Measurements from ENCODE around the gene DEDD. TPM values are rescaled to one million over a fixed set of nuclear protein-coding genes. Genes with fewer than 3 reads are reported as not detected.

The DEDD gene
- total RNA-seq, 1 donor from 2014 or later, result 40.9 TPM

- Histone ChIP-seq H3K9ac (ENCODE audit: low read length) (no peak overlapping the region), H3K4me2 (ENCODE audit: low read length) (no peak overlapping the region), H2AFZ (ENCODE audit: low read depth, low read length) (no peak overlapping the region), H3K4me3 (ENCODE audit: insufficient read depth, low read depth, low read length) (no peak overlapping the region), H4K20me1 (ENCODE audit: insufficient read depth, low read length) (no peaks in the 10 kb centered on the region), H3K9me3 (ENCODE audit: insufficient read depth, low read depth, low read length) (no peaks in the 10 kb centered on the region), H3K4me1 (ENCODE audit: insufficient read depth, low read length) (peaks cover 35% of the 10 kb centered on the region), H3K27ac (ENCODE audit: low read depth, low read length) (no peak overlapping the region), H3K79me2 (ENCODE audit: insufficient read depth, low read length) (no peaks in the 10 kb centered on the region), H3K36me3 (ENCODE audit: insufficient read depth, low read length) (no peaks in the 10 kb centered on the region), H3K27me3 (ENCODE audit: insufficient read depth, low read length) (no peaks in the 10 kb centered on the region)
- peaks cover 4% of the 10 kb centered on the region for H3K9me3 Mint-ChIP-seq (ENCODE audit: unreplicated experiment)
- H3K27me3 Mint-ChIP-seq (ENCODE audit: low read depth, unreplicated experiment), result no peaks in the 10 kb centered on the region
- H3K36me3 Mint-ChIP-seq (ENCODE audit: low read depth, unreplicated experiment), result no peaks in the 10 kb centered on the region
- H3K4me3 Mint-ChIP-seq (ENCODE audit: unreplicated experiment), result peak overlapping the region; percentile 28
- H3K27ac Mint-ChIP-seq (ENCODE audit: unreplicated experiment), result peak overlapping the region; percentile 89
- DNase-seq (ENCODE audit: low read depth), result no peak
- TF ChIP-seq CTCF (IDR thresholded peaks at IDR 0.05; ENCODE audit: insufficient read depth, low read depth, low read length) (no peak), EZH2 (IDR thresholded peaks at IDR 0.05; ENCODE audit: insufficient read depth, low read length) (no peak)
- H3K4me1 Mint-ChIP-seq (ENCODE audit: low read depth, unreplicated experiment), result peaks cover 55% of the 10 kb centered on the region
- no peak for FAIRE-seq
Measured at GRCh38 chr1:161082483-161082882, 50.0 kb downstream of the DEDD start.

GRCh38 chr1:161081519-161081918 lies 50.9 kb downstream of the DEDD start:
- H2AFZ ChIP-seq (ENCODE audit: low read depth, low read length), result no peak overlapping the region
- H3K27ac ChIP-seq (ENCODE audit: low read depth, low read length), result no peak overlapping the region
- H3K9ac ChIP-seq (ENCODE audit: low read length), result no peak overlapping the region
- H3K4me1 ChIP-seq (ENCODE audit: insufficient read depth, low read length), result peaks cover 35% of the 10 kb centered on the region
- peaks cover 6% of the 10 kb centered on the region for H3K9me3 Mint-ChIP-seq (ENCODE audit: unreplicated experiment)
- no peaks in the 10 kb centered on the region for H4K20me1 ChIP-seq (ENCODE audit: insufficient read depth, low read length)
- H3K9me3 ChIP-seq (ENCODE audit: insufficient read depth, low read depth, low read length), result no peaks in the 10 kb centered on the region
- peak overlapping the region; percentile 94 for H3K27ac Mint-ChIP-seq (ENCODE audit: unreplicated experiment)
- no peaks in the 10 kb centered on the region for H3K36me3 ChIP-seq (ENCODE audit: insufficient read depth, low read length)
- H3K27me3 ChIP-seq (ENCODE audit: insufficient read depth, low read length), result no peaks in the 10 kb centered on the region
- H3K4me3 ChIP-seq (ENCODE audit: insufficient read depth, low read depth, low read length), result no peak overlapping the region
- H3K79me2 ChIP-seq (ENCODE audit: insufficient read depth, low read length), result no peaks in the 10 kb centered on the region
- no peak for FAIRE-seq
- no peak for DNase-seq (ENCODE audit: low read depth)
- no peak overlapping the region for H3K4me2 ChIP-seq (ENCODE audit: low read length)
- no peak overlapping the region for H3K4me3 Mint-ChIP-seq (ENCODE audit: unreplicated experiment)
- no peaks in the 10 kb centered on the region for H3K27me3 Mint-ChIP-seq (ENCODE audit: low read depth, unreplicated experiment)
- H3K36me3 Mint-ChIP-seq (ENCODE audit: low read depth, unreplicated experiment), result no peaks in the 10 kb centered on the region
- TF ChIP-seq CTCF (IDR thresholded peaks at IDR 0.05; ENCODE audit: insufficient read depth, low read depth, low read length) (no peak), EZH2 (IDR thresholded peaks at IDR 0.05; ENCODE audit: insufficient read depth, low read length) (no peak)
- peaks cover 54% of the 10 kb centered on the region for H3K4me1 Mint-ChIP-seq (ENCODE audit: low read depth, unreplicated experiment)

GRCh38 chr1:161080441-161081405 lies 51.7 kb downstream of the DEDD start:
- Histone ChIP-seq H2AFZ (ENCODE audit: low read depth, low read length) (no peak overlapping the region), H3K9me3 (ENCODE audit: insufficient read depth, low read depth, low read length) (no peaks in the 10 kb centered on the region), H3K27me3 (ENCODE audit: insufficient read depth, low read length) (no peaks in the 10 kb centered on the region), H3K4me1 (ENCODE audit: insufficient read depth, low read length) (peaks cover 34% of the 10 kb centered on the region), H3K79me2 (ENCODE audit: insufficient read depth, low read length) (no peaks in the 10 kb centered on the region), H3K4me2 (ENCODE audit: low read length) (peak overlapping the region; percentile 4), H3K27ac (ENCODE audit: low read depth, low read length) (no peak overlapping the region), H4K20me1 (ENCODE audit: insufficient read depth, low read length) (no peaks in the 10 kb centered on the region), H3K4me3 (ENCODE audit: insufficient read depth, low read depth, low read length) (no peak overlapping the region), H3K9ac (ENCODE audit: low read length) (no peak overlapping the region), H3K36me3 (ENCODE audit: insufficient read depth, low read length) (no peaks in the 10 kb centered on the region)
- peaks cover 7% of the 10 kb centered on the region for H3K9me3 Mint-ChIP-seq (ENCODE audit: unreplicated experiment)
- FAIRE-seq (no peak), DNase-seq (ENCODE audit: low read depth) (peak; percentile 65)
- H3K27ac Mint-ChIP-seq (ENCODE audit: unreplicated experiment), result peak overlapping the region; percentile 94
- H3K36me3 Mint-ChIP-seq (ENCODE audit: low read depth, unreplicated experiment), result no peaks in the 10 kb centered on the region
- peak overlapping the region; percentile 55 for H3K4me3 Mint-ChIP-seq (ENCODE audit: unreplicated experiment)
- H3K27me3 Mint-ChIP-seq (ENCODE audit: low read depth, unreplicated experiment), result no peaks in the 10 kb centered on the region
- TF ChIP-seq CTCF (IDR thresholded peaks at IDR 0.05; ENCODE audit: insufficient read depth, low read depth, low read length) (no peak), EZH2 (IDR thresholded peaks at IDR 0.05; ENCODE audit: insufficient read depth, low read length) (no peak)
- H3K4me1 Mint-ChIP-seq (ENCODE audit: low read depth, unreplicated experiment), result peaks cover 48% of the 10 kb centered on the region
